ENCODE results near the gene CCDC74B. TPM values are rescaled to one million over a fixed set of nuclear protein-coding genes. Genes with fewer than 3 reads are reported as not detected.
"Not testable (repeated sequence)": the region's sequence is repeated elsewhere in the genome, so short reads cannot be mapped to it uniquely, and the experiment has no call there.

CCDC74B gene
- total RNA-seq, 2 donors from 2014 or later = 21.7 to 31.2 TPM

DNA sequence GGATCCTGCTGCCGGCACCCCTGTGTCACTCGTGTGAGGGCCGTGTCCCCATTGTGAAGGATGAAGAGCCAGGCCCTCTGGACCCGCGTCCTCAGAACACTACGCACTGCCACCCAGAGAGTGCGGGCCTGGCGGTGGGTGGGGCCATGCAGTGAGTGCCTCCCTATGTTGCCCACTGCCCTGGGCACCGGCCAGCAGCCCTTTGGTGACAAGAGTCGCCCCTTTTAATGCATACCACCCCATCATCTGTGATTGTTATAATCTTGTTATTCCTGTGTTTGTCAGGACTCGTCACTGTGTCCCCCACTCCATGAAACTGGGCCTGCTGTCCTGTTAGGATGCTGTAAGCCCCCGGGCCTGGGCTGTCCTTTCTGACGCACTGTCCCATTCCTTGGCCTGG is 6.6 kb downstream of the CCDC74B start:
- DNase-seq (ENCODE audit: low spot score); H3K4me3 ChIP-seq; H3K27me3 ChIP-seq (replicated peaks; ENCODE audit: insufficient read depth); H3K27ac ChIP-seq; intact Hi-C loops (cut with DNase I); H3K9me3 ChIP-seq; H3K36me3 ChIP-seq; H3K4me1 ChIP-seq (replicated peaks): not testable (repeated sequence)
- 88% methylated on average over 5 of the region's 13 CpGs for WGBS

DNA sequence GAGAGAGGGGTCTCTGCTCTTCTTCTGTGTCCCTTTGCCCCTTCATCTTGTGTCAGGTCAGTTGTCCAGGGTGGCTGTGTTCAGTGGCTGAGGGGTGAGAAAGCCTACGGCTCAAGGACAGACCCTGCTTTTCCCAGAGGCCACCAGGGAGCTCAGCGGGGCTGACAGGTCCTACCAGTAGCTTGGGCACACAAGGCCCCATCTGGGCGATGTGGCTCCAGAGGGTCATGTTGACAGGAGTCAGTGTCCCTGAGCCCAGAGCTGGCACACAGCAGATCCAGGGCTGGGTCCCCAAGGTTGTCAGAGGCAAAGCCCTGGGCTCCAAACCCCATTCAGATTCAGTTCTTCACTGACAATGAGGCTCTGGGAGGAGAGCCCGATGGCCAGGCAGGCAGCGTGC is 7.8 kb downstream of the CCDC74B start:
- H3K4me3 ChIP-seq; H3K27ac ChIP-seq; H3K27me3 ChIP-seq (replicated peaks; ENCODE audit: insufficient read depth); DNase-seq (ENCODE audit: low spot score); H3K9me3 ChIP-seq; intact Hi-C loops (cut with DNase I); H3K36me3 ChIP-seq; H3K4me1 ChIP-seq (replicated peaks): not testable (repeated sequence)
- 69% methylated on average over 3 of the region's 5 CpGs for WGBS

DNA sequence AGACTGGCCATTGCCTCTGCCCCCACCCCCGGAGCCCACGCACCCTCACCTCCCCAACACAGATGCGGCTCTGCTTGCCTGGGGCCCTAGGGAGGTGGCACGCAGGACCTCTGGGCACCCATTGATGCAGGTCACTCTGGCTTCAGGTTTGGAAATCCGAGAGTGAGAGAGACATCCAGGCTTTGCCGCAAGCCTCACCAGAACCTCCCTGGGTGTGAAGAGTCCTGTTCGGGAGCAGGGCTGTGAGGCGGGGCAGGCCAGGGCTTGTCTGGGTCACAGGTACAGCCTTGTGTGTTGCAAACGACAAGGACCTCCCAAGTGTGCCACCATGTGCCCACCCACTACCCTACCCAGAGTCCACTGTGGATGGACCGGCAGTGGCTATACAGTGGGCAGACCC is 8.4 kb downstream of the CCDC74B start:
- H3K27me3 ChIP-seq (replicated peaks; ENCODE audit: insufficient read depth); intact Hi-C loops (cut with DNase I); DNase-seq (ENCODE audit: low spot score); H3K4me3 ChIP-seq; H3K4me1 ChIP-seq (replicated peaks); H3K9me3 ChIP-seq; H3K36me3 ChIP-seq; H3K27ac ChIP-seq: not testable (repeated sequence)
- 59% methylated on average over 4 of the region's 10 CpGs for WGBS

- no peak overlapping the region for H3K27ac ChIP-seq
- H3K36me3 ChIP-seq = no peaks in the 10 kb centered on the region
- no peaks in the 10 kb centered on the region for H3K9me3 ChIP-seq
- intact Hi-C loops (cut with DNase I) = no loop called here
- no peak overlapping the region for H3K4me3 ChIP-seq
- no peaks in the 10 kb centered on the region for H3K27me3 ChIP-seq (replicated peaks; ENCODE audit: insufficient read depth)
- DNase-seq (ENCODE audit: low spot score) = no peak
- no peak for TF ChIP-seq POLR2AphosphoS5 (IDR thresholded peaks at IDR 0.05)
- no peak for TF ChIP-seq POLR2A (IDR thresholded peaks at IDR 0.05)
- TF ChIP-seq, protein P1, sequence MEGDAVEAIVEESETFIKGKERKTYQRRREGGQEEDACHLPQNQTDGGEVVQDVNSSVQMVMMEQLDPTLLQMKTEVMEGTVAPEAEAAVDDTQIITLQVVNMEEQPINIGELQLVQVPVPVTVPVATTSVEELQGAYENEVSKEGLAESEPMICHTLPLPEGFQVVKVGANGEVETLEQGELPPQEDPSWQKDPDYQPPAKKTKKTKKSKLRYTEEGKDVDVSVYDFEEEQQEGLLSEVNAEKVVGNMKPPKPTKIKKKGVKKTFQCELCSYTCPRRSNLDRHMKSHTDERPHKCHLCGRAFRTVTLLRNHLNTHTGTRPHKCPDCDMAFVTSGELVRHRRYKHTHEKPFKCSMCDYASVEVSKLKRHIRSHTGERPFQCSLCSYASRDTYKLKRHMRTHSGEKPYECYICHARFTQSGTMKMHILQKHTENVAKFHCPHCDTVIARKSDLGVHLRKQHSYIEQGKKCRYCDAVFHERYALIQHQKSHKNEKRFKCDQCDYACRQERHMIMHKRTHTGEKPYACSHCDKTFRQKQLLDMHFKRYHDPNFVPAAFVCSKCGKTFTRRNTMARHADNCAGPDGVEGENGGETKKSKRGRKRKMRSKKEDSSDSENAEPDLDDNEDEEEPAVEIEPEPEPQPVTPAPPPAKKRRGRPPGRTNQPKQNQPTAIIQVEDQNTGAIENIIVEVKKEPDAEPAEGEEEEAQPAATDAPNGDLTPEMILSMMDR (IDR thresholded peaks at IDR 0.05) = no peak
- no peaks in the 10 kb centered on the region for H3K4me1 ChIP-seq (replicated peaks)
- WGBS = 85% methylated on average over 14 of the region's 15 CpGs
Measured at GRCh38 chr2:130135692-130136541, 9.0 kb downstream of the CCDC74B start.

GRCh38 chr2:130129120-130129829 is 15.6 kb downstream of the CCDC74B start, which contains the start of gene POTEF:
POTEF (minus strand) TSS chr2:130129222; CDS start chr2:130120515, 8,707 bp downstream.
- H3K9me3 ChIP-seq; intact Hi-C loops (cut with DNase I); H3K36me3 ChIP-seq; DNase-seq (ENCODE audit: low spot score); H3K27me3 ChIP-seq (replicated peaks; ENCODE audit: insufficient read depth); H3K27ac ChIP-seq; H3K4me3 ChIP-seq; H3K4me1 ChIP-seq (replicated peaks): not testable (repeated sequence)
- WGBS = 92% methylated on average over 19 of the region's 29 CpGs

DNA sequence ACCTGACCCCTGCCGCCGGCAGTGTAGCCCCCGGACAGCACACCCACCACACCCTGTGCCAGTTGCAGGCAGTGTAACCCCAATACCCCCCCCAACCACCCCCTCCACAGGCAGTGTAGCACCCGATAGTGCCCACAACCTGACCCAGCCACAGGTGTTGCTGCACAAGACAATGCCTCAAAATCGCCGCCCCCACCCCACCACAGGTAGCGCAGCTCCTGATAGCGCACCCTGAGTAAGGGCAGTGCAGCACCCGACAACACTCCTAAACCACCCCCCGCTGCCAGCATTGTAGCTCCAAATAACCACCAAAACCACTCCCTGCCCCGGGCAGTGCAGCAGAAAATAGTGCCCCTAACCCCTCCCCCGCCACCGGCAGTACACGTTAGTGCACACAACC is 16.4 kb downstream of the CCDC74B start:
- H3K4me1 ChIP-seq (replicated peaks); H3K36me3 ChIP-seq; DNase-seq (ENCODE audit: low spot score); H3K4me3 ChIP-seq; H3K27me3 ChIP-seq (replicated peaks; ENCODE audit: insufficient read depth); H3K27ac ChIP-seq; H3K9me3 ChIP-seq; intact Hi-C loops (cut with DNase I): not testable (repeated sequence)
- 86% methylated on average over 8 of the region's 14 CpGs for WGBS

- H3K36me3 ChIP-seq; H3K9me3 ChIP-seq; H3K27me3 ChIP-seq (replicated peaks; ENCODE audit: insufficient read depth); H3K27ac ChIP-seq; H3K4me3 ChIP-seq; DNase-seq (ENCODE audit: low spot score); H3K4me1 ChIP-seq (replicated peaks); intact Hi-C loops (cut with DNase I): not testable (repeated sequence)
- WGBS = no CpG with 5 or more reads among the region's 9 CpGs
Measured at GRCh38 chr2:130127726-130128125, 17.2 kb downstream of the CCDC74B start.

DNA sequence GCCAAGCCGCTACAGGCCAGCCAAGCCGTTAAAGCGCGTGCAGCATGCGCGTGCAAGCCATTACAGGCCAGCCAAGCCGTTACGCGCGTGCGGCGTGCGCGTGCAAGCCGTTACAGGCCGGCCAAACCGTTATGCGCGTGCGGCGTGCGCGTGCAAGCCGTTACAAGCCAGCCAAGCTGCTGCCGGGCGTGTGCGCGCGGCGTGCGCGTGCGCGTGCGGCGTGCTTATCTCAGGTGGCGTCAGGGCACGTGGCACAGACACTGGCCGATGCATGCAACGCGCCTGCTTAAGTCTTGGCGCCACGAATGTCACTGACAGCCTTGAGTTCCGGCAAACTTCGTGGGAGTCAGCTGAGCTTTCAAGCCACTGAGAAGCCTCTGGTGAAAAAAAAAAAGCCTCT is 24.0 kb downstream of the CCDC74B start:
- H3K27ac ChIP-seq; H3K9me3 ChIP-seq; intact Hi-C loops (cut with DNase I); DNase-seq (ENCODE audit: low spot score); H3K36me3 ChIP-seq; H3K4me1 ChIP-seq (replicated peaks); H3K4me3 ChIP-seq; H3K27me3 ChIP-seq (replicated peaks; ENCODE audit: insufficient read depth): not testable (repeated sequence)
- WGBS = 93% methylated on average over 29 of the region's 45 CpGs

GRCh38 chr2:130102597-130103363 is 42.1 kb downstream of the CCDC74B start:
- H3K9me3 ChIP-seq; H3K27ac ChIP-seq; intact Hi-C loops (cut with DNase I); H3K4me1 ChIP-seq (replicated peaks); H3K36me3 ChIP-seq; H3K4me3 ChIP-seq; DNase-seq (ENCODE audit: low spot score); H3K27me3 ChIP-seq (replicated peaks; ENCODE audit: insufficient read depth): not testable (repeated sequence)
- whole genome bisulfite sequencing = 64% methylated on average over 4 of the region's 8 CpGs
